MCF 10A (cell line): ENCODE measurements around the gene H2BK1. TPM values are rescaled to one million over a fixed set of nuclear protein-coding genes. Genes with fewer than 3 reads are reported as not detected.

ENCODE experiments used
- Bru-seq: library from RNA; stranded (reverse); fragments of 400-500 nt; gene quantifications from one replicate; lab custom pipeline; 2021; lab: Mats Ljungman, UMichigan
- BruChase-seq, 2 experiments: library from RNA; stranded (reverse); fragments of 400-500 nt; gene quantifications; one replicate each; lab custom pipeline; 2021; lab: Mats Ljungman, UMichigan
- BruUV-seq: library from RNA; stranded (reverse); fragments of 400-500 nt; replicated peaks from 2 replicates; lab custom pipeline; 2021; lab: Mats Ljungman, UMichigan
- CTCF ChIA-PET: fragments of 300-600 bp; sonication (Branson Sonifier 250); formaldehyde crosslinking; extraction: SDS; loops from one replicate; lab custom pipeline; 2021; ENCODE audit warnings: antibody characterized with exemption, inconsistent platforms; lab: Yijun Ruan, JAX
- POLR2A ChIA-PET: fragments of 300-600, 350-650 bp; sonication (Branson Sonifier 250); formaldehyde crosslinking; extraction: SDS; loops from one replicate; lab custom pipeline; 2020; ENCODE audit warnings: antibody characterized with exemption, inconsistent platforms; lab: Yijun Ruan, JAX
- DNase-seq: peaks from one replicate; pipeline ENCODE4 v3.0.0-alpha.2; 2018; ENCODE audit not compliant: unreplicated experiment
- H3K27ac Mint-ChIP-seq: one replicate; pipeline ENCODE4 v1.8.0; 2022; ENCODE audit warnings: mild to moderate bottlenecking, low read depth, mixed read lengths; ENCODE audit not compliant: unreplicated experiment
- H3K27me3 Mint-ChIP-seq: one replicate; pipeline ENCODE4 v1.8.0; 2022; ENCODE audit warnings: mixed read lengths; ENCODE audit not compliant: insufficient read depth, unreplicated experiment
- H3K36me3 Mint-ChIP-seq: one replicate; pipeline ENCODE4 v1.8.0; 2022; ENCODE audit warnings: mild to moderate bottlenecking, moderate library complexity, mixed read lengths; ENCODE audit not compliant: insufficient read depth, unreplicated experiment
- H3K4me1 Mint-ChIP-seq: one replicate; pipeline ENCODE4 v1.8.0; 2022; ENCODE audit warnings: mixed read lengths; ENCODE audit not compliant: insufficient read depth, unreplicated experiment
- H3K4me3 Mint-ChIP-seq: one replicate; pipeline ENCODE4 v1.8.0; 2022; ENCODE audit warnings: mild to moderate bottlenecking, moderate library complexity, mixed read lengths; ENCODE audit not compliant: unreplicated experiment
- H3K9me3 Mint-ChIP-seq: one replicate; pipeline ENCODE4 v1.8.0; 2022; ENCODE audit warnings: mixed read lengths; ENCODE audit not compliant: unreplicated experiment
- CTCF ChIP-seq: fragments of 200-600 bp; IDR thresholded peaks from one replicate; pipeline ENCODE4 v1.8.0; 2022; ENCODE audit warnings: antibody characterized with exemption, mild to moderate bottlenecking; ENCODE audit not compliant: unreplicated experiment
- intact Hi-C: fragments of 100-400 bp; cut with micrococcal nuclease; formaldehyde crosslinking; loops from 2 replicates; pipeline ENCODE4 v1.14.1; 2022
- long read RNA-seq: library from polyadenylated mRNA; stranded (forward); transcript quantifications from one replicate; pipeline ENCODE4 v2.0.0, GENCODE V29; 2022
- total RNA-seq: library from RNA; stranded (reverse); gene quantifications from 2 replicates; pipeline ENCODE4 v1.2.3, GENCODE V29; 2022

Gene H2BK1
- total RNA-seq, result not detected in 2 replicates
- Bru-seq, nascent RNA, result percentile 55 among the genes with signal in this experiment
- BruChase-seq, experiment 1, labeled RNA remaining after a 6-hour chase, result percentile 84 among the genes with signal in this experiment
- BruChase-seq, experiment 2, labeled RNA remaining after a 2-hour chase, result percentile 73 among the genes with signal in this experiment
- long read RNA-seq, result 0 reads

- no peak within 1 kb of the TSS for H3K27ac Mint-ChIP-seq
- ChIA-PET POLR2A (no interaction called here), CTCF (interaction anchor here (0.7 kb wide), 1 partner anchor 38 kb away, joined by 7 read pairs; no protein-coding TSS in a partner anchor)
- intact Hi-C loops, result no loop called here
- H3K4me3 Mint-ChIP-seq, result no peak within 1 kb of the TSS
- BruUV-seq, result no TSS peak
- H3K4me1 Mint-ChIP-seq, result peaks cover 6% of the 10 kb centered on the region
- H3K9me3 Mint-ChIP-seq, result no peaks in the 10 kb centered on the region
- TF ChIP-seq CTCF, result no peak
- H3K36me3 Mint-ChIP-seq, result peaks cover 34% of the 10 kb centered on the region
- H3K27me3 Mint-ChIP-seq, result peaks cover 10% of the 10 kb centered on the region
- no peak for DNase-seq
Observed at GRCh38 chr7:151210087-151210854, at the start of gene H2BK1. TSS of gene H2BK1 (minus strand) at chr7:151210488. CDS start at chr7:151210318, 170 bp downstream.

GRCh38 chr7:151257990-151258389 lies 47.7 kb upstream of the H2BK1 start:
- TF ChIP-seq CTCF, result no peak
- no peak for DNase-seq
- no TSS peak for BruUV-seq
- no peaks in the 10 kb centered on the region for H3K9me3 Mint-ChIP-seq
- intact Hi-C loops, result no loop called here
- H3K27ac Mint-ChIP-seq, result no peak overlapping the region
- no peaks in the 10 kb centered on the region for H3K36me3 Mint-ChIP-seq
- CTCF ChIA-PET, result interaction anchor here (0.7 to 1.0 kb wide), 5 partner anchors 14 to 1386 kb away, joined by 3 to 4 read pairs (median 3); no protein-coding TSS in a partner anchor
- H3K4me1 Mint-ChIP-seq, result peaks cover 4% of the 10 kb centered on the region
- POLR2A ChIA-PET, result no interaction called here
- no peak overlapping the region for H3K4me3 Mint-ChIP-seq
- peaks cover 79% of the 10 kb centered on the region for H3K27me3 Mint-ChIP-seq

- no peak for DNase-seq
- intact Hi-C loops, result no loop called here
- TF ChIP-seq CTCF, result no peak
- Mint-ChIP-seq H3K4me3 (no peak overlapping the region), H3K27ac (no peak overlapping the region), H3K36me3 (no peaks in the 10 kb centered on the region), H3K27me3 (peaks cover 72% of the 10 kb centered on the region), H3K4me1 (peaks cover 10% of the 10 kb centered on the region), H3K9me3 (no peaks in the 10 kb centered on the region)
- no TSS peak for BruUV-seq
- POLR2A ChIA-PET, result no interaction called here
- CTCF ChIA-PET, result interaction anchor here (0.6 to 1.2 kb wide), 5 partner anchors 11 to 870 kb away, joined by 3 to 5 read pairs (median 3); no protein-coding TSS in a partner anchor
Observed at GRCh38 chr7:151256410-151257045, 46.2 kb upstream of the H2BK1 start.

GRCh38 chr7:151255390-151255789 lies 45.1 kb upstream of the H2BK1 start:
- no peak for TF ChIP-seq CTCF
- peaks cover 18% of the 10 kb centered on the region for H3K4me1 Mint-ChIP-seq

More at GRCh38 chr7:151255390-151255789, 45.1 kb upstream of the H2BK1 start:
- no TSS peak for BruUV-seq
- H3K27me3 Mint-ChIP-seq, result peaks cover 61% of the 10 kb centered on the region
- H3K9me3 Mint-ChIP-seq, result no peaks in the 10 kb centered on the region
- intact Hi-C loops, result no loop called here
- no peaks in the 10 kb centered on the region for H3K36me3 Mint-ChIP-seq
- no peak overlapping the region for H3K4me3 Mint-ChIP-seq
- H3K27ac Mint-ChIP-seq, result no peak overlapping the region
- CTCF ChIA-PET, result interaction anchor here (0.7 kb wide), 1 partner anchor 113 kb away, joined by 3 read pairs; no protein-coding TSS in a partner anchor
- POLR2A ChIA-PET, result interaction anchor here (0.9 kb wide), 1 partner anchor 13 kb away, joined by 3 read pairs; no protein-coding TSS in a partner anchor
- DNase-seq, result no peak
